GM23248 (cell line): ENCODE data around the gene LRRC7.

ENCODE experiments used
- EZH2 ChIP-seq: fragments of 200-600 bp; sonication (generic); IDR thresholded peaks from 2 replicates; pipeline ENCODE4 v1.6.1; 2018; ENCODE audit warnings: antibody characterized with exemption, mild to moderate bottlenecking; ENCODE audit not compliant: insufficient read depth, poor library complexity, severe bottlenecking
- EZH2phosphoT487 ChIP-seq: fragments of 200-600 bp; sonication (generic); IDR thresholded peaks from 2 replicates; pipeline ENCODE4 v1.6.1; 2018; ENCODE audit warnings: antibody characterized with exemption, moderate library complexity, mild to moderate bottlenecking, low read depth; ENCODE audit not compliant: insufficient read depth

DNA sequence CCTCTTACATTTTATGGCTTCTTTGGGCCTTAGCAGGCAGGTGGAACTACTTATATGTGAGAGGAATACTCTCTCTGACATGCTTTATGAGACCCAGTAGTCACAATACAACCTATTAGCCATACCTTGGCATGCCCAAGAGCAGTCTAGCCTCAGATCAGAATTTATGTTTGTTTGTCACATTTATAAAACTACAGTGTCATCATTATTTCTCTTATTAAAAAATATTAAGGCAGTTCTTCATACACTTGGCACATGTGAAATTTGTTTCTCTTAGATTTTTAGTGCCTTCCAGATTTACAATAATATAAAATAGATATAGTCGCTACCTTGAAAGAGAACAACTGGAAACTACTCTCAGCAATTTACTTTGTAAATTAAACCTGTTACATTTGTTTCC is 519.2 kb downstream of the LRRC7 start:
- TF ChIP-seq EZH2 (no peak), EZH2phosphoT487 (no peak)
